Activated CD4-positive, alpha-beta memory T cell treated with anti-CD3 and anti-CD28 coated beads, Interleukin-2, amount 10 ng/mL, durations not matched to agents 7 days and 5 days (primary cell): ENCODE data around the gene PGAM2. TPM values are rescaled to one million over a fixed set of nuclear protein-coding genes. Genes with fewer than 3 reads are reported as not detected.

Experiments
- CTCF ChIA-PET: fragments of 350-600 bp; sonication (Branson Sonifier 250); formaldehyde crosslinking; loops from one replicate; lab custom pipeline; 2021; ENCODE audit warnings: antibody characterized with exemption, inconsistent platforms; lab: Charles Lee
- POLR2A ChIA-PET: fragments of 350-600 bp; sonication (Branson Sonifier 250); formaldehyde crosslinking; loops from one replicate; lab custom pipeline; 2021; ENCODE audit warnings: antibody characterized with exemption; lab: Charles Lee
- DNase-seq: peaks from one replicate; pipeline ENCODE4 v3.0.0-alpha.2; 2020
- H3K27ac Mint-ChIP-seq: one replicate; pipeline ENCODE4 v1.8.0; 2021; ENCODE audit warnings: mild to moderate bottlenecking, mixed read lengths
- H3K27me3 Mint-ChIP-seq: one replicate; pipeline ENCODE4 v1.8.0; 2021; ENCODE audit warnings: mixed read lengths
- H3K36me3 Mint-ChIP-seq: one replicate; pipeline ENCODE4 v1.8.0; 2021; ENCODE audit warnings: low read depth, mixed read lengths
- H3K4me1 Mint-ChIP-seq: one replicate; pipeline ENCODE4 v1.8.0; 2021; ENCODE audit warnings: mixed read lengths
- H3K4me3 Mint-ChIP-seq: one replicate; pipeline ENCODE4 v1.8.0; 2021; ENCODE audit warnings: mild to moderate bottlenecking, mixed read lengths
- H3K9me3 Mint-ChIP-seq: one replicate; pipeline ENCODE4 v1.8.0; 2021; ENCODE audit warnings: mixed read lengths
- total RNA-seq, 2 experiments: library from RNA; stranded (reverse); gene quantifications; one replicate each; pipeline ENCODE4 v1.2.3, GENCODE V29; 2021

PGAM2 gene
- total RNA-seq, 2 experiments from 2014 or later: 0.43 TPM; not detected in 1

DNA sequence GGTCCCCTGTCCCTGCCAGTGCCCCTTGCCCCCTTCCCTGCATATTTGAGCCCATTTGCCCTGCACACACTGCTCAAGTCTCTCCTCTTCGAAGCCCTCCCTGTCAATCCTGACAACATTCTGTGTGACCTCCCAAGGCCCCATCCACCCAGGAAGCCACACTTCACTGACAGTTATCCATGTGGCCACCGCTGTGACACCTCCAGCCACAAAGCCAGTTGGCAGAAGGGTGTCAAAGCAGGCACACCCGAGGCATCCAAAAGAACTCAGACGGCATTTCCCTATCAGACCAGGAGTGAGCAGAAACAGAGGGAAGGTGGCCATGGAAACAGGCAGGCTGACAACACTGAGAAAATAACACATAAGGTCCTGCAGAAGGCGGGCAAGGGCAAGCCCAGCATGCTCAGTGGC lies 12.3 kb upstream of the PGAM2 start:
- ChIA-PET CTCF (interaction anchor here (0.9 kb wide), 1 partner anchor 45 kb away, joined by 3 read pairs; the partner anchor contains the start of gene POLD2), POLR2A (interaction anchor here (2.8 to 4.6 kb wide), 2 partner anchors 10 to 11 kb away, joined by 23 to 42 read pairs; partner anchors contain the start of gene PGAM2)
- peaks cover 54% of the 10 kb centered on the region for H3K36me3 Mint-ChIP-seq
- H3K9me3 Mint-ChIP-seq: no peaks in the 10 kb centered on the region
- H3K4me1 Mint-ChIP-seq: peaks cover 34% of the 10 kb centered on the region
- no peak overlapping the region for H3K4me3 Mint-ChIP-seq
- H3K27ac Mint-ChIP-seq: no peak overlapping the region
- no peak for DNase-seq
- H3K27me3 Mint-ChIP-seq: no peaks in the 10 kb centered on the region

DNA sequence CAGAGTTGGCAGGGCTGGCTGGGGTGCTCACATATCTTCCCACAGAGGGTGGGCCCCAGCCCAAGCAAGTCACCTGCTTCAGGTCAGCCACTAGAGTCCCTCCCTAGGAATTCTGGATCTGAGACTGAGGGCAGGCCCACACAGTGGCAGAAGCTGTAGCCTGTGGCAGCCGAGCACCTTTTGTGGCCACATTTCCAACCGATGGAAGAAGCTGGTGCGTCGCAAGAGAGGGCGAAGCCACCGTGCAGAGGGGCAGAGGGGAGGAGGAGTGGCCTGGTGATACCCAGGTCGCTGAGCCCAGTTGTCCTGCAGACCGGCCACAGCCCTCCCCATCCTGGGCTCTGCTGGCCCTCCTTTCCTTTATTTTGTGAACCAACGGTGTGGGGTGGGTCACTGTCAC lies 11.7 kb upstream of the PGAM2 start:
- ChIA-PET POLR2A (interaction anchor here (2.8 kb wide), 1 partner anchor 11 kb away, joined by 23 read pairs; the partner anchor contains the start of gene PGAM2), CTCF (no interaction called here)
- H3K4me1 Mint-ChIP-seq: peaks cover 37% of the 10 kb centered on the region
- H3K36me3 Mint-ChIP-seq: peaks cover 60% of the 10 kb centered on the region
- DNase-seq: no peak
- H3K27me3 Mint-ChIP-seq: no peaks in the 10 kb centered on the region
- H3K4me3 Mint-ChIP-seq: no peak overlapping the region
- no peak overlapping the region for H3K27ac Mint-ChIP-seq
- H3K9me3 Mint-ChIP-seq: no peaks in the 10 kb centered on the region

DNA sequence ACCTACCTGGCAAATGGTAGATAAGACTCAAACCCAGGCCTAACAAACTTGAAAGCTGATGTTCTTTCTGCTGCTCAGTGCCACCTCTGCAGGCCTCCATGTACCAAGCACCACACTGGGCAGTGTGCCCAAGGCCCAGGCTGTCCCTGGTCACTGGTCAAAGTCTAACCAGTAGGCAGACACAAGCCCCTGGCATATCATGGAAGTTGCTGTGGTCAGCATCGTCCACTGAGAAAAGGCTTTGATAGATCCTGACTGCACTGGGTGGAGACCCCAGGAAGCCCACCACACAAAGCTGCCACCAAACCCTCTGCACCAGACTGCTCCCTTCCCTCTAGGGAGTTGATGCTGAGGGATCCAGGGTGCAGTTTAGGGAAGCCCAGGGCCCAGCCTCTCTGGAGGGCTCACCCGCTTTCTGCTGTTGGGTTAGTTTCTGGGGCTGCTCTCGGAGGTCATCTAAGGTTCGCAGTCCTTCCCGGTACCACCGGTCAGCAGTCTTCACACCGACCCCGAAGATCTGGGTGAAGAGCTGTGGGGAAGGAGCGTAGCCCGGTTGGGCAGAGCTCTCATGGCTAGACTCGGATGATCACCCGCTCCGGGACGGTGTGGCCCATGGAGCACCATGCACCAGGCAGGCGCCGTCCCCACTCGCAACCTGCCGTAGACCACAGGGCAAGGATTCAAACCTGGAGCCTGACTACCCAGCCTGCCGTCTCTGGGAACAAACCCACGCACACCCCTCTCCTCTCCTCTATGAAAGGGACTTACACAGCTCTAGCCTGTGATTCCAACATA lies 10.9 kb upstream of the PGAM2 start:
- POLR2A ChIA-PET: interaction anchor here (2.8 kb wide), 1 partner anchor 10 kb away, joined by 23 read pairs; the partner anchor contains the start of gene PGAM2
- Mint-ChIP-seq H3K9me3 (no peaks in the 10 kb centered on the region), H3K27me3 (no peaks in the 10 kb centered on the region), H3K4me3 (no peak overlapping the region), H3K27ac (no peak overlapping the region), H3K36me3 (peaks cover 58% of the 10 kb centered on the region), H3K4me1 (peaks cover 36% of the 10 kb centered on the region)
- DNase-seq: no peak
- CTCF ChIA-PET: no interaction called here

DNA sequence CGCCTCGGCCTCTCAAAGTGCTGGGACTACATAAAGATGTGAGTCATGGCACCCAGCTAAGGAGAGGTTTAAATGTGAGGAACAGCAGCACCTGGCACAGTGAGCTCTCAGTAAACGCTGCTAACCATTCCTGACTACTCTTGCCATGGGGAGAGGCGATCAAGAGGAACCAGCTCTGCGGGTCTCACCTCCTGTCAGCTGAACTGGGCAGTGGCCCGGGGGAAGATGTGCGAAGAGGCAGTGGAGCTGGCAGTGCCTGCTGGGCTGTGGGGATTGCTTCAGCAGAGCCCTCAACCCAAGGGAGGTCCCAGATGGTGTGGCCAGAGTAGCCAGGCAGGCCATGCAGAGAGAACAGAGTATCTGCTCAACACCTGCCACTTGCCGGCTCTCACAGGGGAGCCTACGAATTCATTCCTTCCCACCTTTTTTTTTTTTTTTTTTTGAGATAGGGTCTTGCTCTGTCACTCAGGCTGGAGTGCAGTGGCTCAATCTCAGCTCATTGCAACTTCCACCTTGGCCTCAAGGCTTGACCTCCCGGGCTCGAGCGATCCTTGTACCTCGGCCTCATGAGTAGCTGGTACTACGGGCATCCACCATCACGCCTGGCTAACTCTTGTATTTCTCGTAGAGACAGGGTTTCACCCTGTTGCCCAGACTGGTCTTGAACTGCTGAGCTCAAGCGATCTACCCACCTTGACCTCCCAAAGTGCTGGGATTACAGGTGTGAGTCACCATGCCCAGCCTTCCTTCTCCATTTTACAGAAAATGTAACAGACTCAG lies 10.1 kb upstream of the PGAM2 start:
- POLR2A ChIA-PET: interaction anchor here (2.8 kb wide), 1 partner anchor 9 kb away, joined by 23 read pairs; the partner anchor contains the start of gene PGAM2
- H3K9me3 Mint-ChIP-seq: no peaks in the 10 kb centered on the region
- no peak overlapping the region for H3K4me3 Mint-ChIP-seq
- H3K36me3 Mint-ChIP-seq: peaks cover 52% of the 10 kb centered on the region
- DNase-seq: no peak
- H3K27ac Mint-ChIP-seq: no peak overlapping the region
- peaks cover 28% of the 10 kb centered on the region for H3K4me1 Mint-ChIP-seq
- no peaks in the 10 kb centered on the region for H3K27me3 Mint-ChIP-seq
- CTCF ChIA-PET: interaction anchor here (0.9 kb wide), 1 partner anchor 166 kb away, joined by 3 read pairs; no protein-coding TSS in a partner anchor

DNA sequence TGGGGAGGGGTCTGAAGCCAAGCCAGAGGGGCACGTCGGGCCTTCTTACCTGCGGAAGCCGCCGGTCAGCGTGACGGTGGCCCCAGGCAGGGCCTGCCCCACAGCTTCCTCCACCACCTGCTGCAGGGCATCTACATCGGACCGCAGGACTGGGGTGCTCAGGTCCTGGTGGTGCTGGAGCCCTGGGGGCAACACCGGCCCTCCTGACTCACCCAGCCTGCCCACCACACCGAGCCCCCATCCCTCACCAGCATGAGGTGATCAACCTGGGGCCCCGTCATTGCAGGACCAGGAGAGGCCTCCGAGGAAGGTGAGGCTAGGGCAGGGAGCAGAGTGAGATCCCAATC lies 9.0 kb upstream of the PGAM2 start:
- no peak overlapping the region for H3K4me3 Mint-ChIP-seq
- ChIA-PET POLR2A (no interaction called here), CTCF (no interaction called here)
- DNase-seq: no peak
- H3K36me3 Mint-ChIP-seq: peaks cover 52% of the 10 kb centered on the region
- no peaks in the 10 kb centered on the region for H3K9me3 Mint-ChIP-seq
- no peaks in the 10 kb centered on the region for H3K27me3 Mint-ChIP-seq
- peaks cover 21% of the 10 kb centered on the region for H3K4me1 Mint-ChIP-seq
- H3K27ac Mint-ChIP-seq: no peak overlapping the region

DNA sequence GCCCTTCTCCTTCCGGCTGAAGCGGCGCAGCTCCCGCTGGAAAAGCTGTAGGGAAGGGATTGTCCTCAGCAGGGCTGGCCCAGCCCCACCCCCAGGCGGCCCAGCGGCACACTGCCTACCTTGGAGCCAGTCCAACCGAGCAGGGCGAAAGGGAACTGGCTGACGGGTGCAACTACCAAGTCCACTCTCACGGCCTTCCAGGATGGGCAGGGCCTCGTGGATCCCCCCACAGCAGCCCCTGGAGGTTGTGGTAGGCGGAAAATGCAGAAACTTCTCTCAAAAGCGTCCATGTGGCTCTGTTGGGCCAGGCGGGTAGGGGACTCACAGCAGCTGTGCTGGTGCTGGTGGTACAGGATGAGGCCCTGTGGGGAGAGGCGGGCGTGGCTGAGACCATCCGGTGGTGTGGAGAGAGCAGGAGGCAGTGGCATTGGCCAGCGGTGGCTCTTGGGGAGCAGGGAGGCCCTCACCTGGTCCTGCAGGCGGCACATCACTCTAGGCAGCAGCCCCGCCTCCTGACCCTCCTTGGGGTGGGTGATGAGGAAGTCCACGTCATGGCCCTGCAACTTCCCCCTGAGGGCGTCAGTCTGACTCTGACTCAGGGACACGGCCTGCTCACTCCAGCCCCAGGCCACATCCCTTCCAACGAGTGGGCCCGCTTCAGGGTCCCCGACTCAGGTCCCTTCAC lies 8.4 kb upstream of the PGAM2 start:
- no peak overlapping the region for H3K4me3 Mint-ChIP-seq
- peaks cover 48% of the 10 kb centered on the region for H3K36me3 Mint-ChIP-seq
- H3K27ac Mint-ChIP-seq: peak overlapping the region; percentile 31
- peak; percentile 41 for DNase-seq
- H3K27me3 Mint-ChIP-seq: no peaks in the 10 kb centered on the region
- H3K9me3 Mint-ChIP-seq: no peaks in the 10 kb centered on the region
- POLR2A ChIA-PET: interaction anchor here (0.6 to 1.7 kb wide), 2 partner anchors 7 to 142 kb away, joined by 3 to 12 read pairs; no protein-coding TSS in a partner anchor
- H3K4me1 Mint-ChIP-seq: peaks cover 18% of the 10 kb centered on the region
- CTCF ChIA-PET: no interaction called here

DNA sequence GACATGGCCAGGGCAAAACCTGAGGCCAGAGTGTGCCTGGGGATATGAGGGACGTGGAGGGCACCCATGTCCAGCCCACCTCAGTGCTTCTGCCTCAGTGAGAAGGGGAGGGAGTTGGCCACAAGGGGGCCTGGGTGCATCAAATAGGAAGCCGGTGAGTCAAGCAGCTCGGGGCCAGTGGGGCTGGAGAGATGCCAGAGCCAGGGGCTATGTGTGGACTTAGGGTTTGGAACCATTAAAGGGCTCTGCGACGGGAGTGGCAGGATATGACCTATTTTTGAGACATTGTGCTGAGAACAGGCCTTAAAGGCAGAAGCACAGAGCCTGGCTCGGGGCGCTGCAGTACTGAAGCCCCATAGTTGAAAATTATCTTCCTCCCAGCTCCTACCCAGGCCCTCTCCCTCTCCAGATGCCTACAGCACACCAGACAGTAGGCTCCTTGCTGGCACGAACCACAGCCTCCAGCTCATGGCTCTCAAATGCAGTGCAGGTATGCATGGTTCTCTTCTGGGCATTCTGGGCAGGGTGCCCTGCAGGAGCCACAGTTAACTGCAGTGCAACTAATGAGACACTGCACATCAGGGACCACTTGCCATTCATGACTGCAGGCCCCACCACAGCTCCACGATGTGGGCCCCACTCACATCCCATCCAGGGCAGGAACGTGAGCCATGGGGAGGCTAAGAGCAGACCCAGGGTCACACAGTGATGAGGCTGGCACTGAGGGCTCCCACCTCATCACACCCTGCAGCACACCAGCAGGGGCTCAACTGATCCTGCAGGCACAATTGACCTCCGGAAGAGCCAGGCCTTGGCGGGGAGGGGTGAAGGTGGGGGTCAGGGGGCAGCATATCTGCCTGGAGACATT lies 7.2 kb upstream of the PGAM2 start:
- H3K4me3 Mint-ChIP-seq: no peak overlapping the region
- no peak overlapping the region for H3K27ac Mint-ChIP-seq
- H3K27me3 Mint-ChIP-seq: no peaks in the 10 kb centered on the region
- ChIA-PET POLR2A (interaction anchor here (0.8 to 1.7 kb wide), 3 partner anchors 9 to 250 kb away, joined by 3 to 12 read pairs (median 5); partner anchors contain the start of gene DBNL), CTCF (no interaction called here)
- H3K9me3 Mint-ChIP-seq: no peaks in the 10 kb centered on the region
- peaks cover 37% of the 10 kb centered on the region for H3K36me3 Mint-ChIP-seq
- peaks cover 9% of the 10 kb centered on the region for H3K4me1 Mint-ChIP-seq
- peak; percentile 41 for DNase-seq

DNA sequence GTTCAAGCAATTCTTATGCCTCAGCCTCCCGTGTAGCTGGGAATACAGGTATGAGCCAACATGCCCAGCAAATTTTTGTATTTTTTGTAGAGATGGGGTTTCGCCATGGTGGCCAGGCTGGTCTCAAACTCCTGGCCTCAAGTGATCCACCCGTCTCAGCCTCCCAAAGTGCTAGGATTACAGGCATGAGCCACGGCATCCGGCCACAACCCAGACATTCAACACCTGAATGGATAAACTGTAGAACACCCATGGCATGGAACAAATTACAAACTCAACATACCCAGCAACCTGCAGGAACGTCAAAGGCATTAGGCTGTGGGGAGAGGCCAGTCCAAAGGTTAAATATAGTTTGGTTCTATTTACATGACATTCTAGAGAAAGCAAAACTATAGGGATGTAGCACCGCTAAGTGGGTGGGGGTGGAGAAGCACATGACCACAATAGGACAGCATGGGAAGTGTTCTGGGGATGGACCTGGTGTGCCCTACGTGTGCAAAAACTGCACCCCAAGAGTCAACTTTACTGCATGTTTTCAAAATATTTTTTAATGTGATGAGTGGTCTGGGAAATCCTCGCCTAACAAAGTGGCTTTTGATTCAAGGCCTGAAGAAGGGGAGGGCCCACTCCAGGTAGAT lies 6.5 kb upstream of the PGAM2 start:
- H3K4me3 Mint-ChIP-seq: no peak overlapping the region
- peaks cover 8% of the 10 kb centered on the region for H3K4me1 Mint-ChIP-seq
- peaks cover 30% of the 10 kb centered on the region for H3K36me3 Mint-ChIP-seq
- no peaks in the 10 kb centered on the region for H3K27me3 Mint-ChIP-seq
- no peaks in the 10 kb centered on the region for H3K9me3 Mint-ChIP-seq
- no peak for DNase-seq
- ChIA-PET CTCF (no interaction called here), POLR2A (interaction anchor here (0.8 to 1.7 kb wide), 4 partner anchors 9 to 251 kb away, joined by 3 to 12 read pairs (median 4); partner anchors contain the start of gene DBNL)
- H3K27ac Mint-ChIP-seq: no peak overlapping the region

DNA sequence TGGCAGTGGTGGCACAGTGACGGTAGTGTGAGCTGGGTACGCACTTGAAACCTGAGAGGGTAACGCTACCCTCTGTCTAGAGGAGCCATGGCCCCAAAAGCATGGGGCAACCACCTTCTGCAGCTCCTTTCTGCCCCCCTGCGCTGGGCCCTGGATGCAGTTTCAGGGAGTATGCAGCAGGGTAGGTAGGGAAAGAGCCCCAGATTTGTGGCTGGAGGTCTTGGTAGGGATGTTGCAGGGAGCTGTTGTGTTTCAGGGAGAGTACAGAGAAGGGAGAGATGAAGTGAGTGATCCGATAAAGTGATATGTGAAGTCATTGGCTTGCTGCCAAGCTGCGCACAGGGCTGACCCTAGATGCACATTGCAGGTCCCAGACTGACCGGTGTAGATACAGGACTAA lies 2.7 kb upstream of the PGAM2 start:
- no peak overlapping the region for H3K4me3 Mint-ChIP-seq
- H3K36me3 Mint-ChIP-seq: peaks cover 10% of the 10 kb centered on the region
- CTCF ChIA-PET: no interaction called here
- no peak overlapping the region for H3K27ac Mint-ChIP-seq
- DNase-seq: no peak
- H3K27me3 Mint-ChIP-seq: no peaks in the 10 kb centered on the region
- H3K4me1 Mint-ChIP-seq: peaks cover 12% of the 10 kb centered on the region
- no peaks in the 10 kb centered on the region for H3K9me3 Mint-ChIP-seq
- POLR2A ChIA-PET: interaction anchor here (1.2 to 6.6 kb wide), 9 partner anchors 8 to 387 kb away, joined by 3 to 73 read pairs (median 4); partner anchors contain the start of gene DBNL

DNA sequence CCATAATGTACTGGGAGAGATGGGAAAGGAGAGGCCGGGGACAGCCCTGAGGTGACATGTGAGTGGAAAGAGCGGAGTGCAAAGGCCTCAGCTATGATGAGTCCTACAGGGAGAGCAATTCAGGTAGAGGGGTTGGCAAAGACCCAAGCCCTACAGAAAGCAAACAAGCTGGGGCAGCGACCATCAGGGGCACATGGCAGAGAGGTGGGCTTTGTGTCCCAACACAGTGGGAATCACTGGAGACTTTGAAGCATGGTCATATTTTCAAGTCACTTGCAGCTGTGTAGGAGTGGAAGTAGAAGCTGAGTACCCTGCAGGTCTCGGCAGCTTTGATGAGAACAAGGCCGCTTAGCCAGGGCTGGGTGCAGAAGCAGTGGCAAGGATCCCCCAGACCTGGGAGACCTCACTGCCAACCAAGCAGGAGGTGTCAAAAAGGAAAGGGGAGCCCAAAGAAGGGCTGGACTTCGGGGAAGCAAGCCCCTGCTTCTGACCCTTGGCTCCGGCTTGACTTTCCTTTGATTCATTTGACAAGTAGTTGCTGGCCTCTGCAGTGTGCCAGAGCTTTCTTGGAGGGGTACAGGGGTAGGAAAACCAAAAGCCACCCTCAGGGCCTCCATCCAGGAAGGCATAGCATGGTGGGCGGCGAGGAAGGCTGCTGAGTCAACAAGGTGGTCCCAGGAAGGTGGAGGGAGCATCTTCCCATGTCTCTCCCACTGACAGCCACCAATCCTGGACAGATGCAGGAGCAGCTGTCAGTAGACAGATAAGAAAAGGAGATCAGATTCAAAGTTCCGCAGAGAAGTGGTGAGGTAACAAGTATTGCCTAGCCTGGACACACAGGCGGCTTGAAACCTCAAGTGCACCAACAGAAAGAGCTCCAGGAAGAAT lies 1.9 kb upstream of the PGAM2 start:
- POLR2A ChIA-PET: interaction anchor here (1.2 to 6.6 kb wide), 10 partner anchors 9 to 388 kb away, joined by 3 to 73 read pairs (median 4); partner anchors contain the start of gene DBNL
- H3K27ac Mint-ChIP-seq: no peak overlapping the region
- peaks cover 6% of the 10 kb centered on the region for H3K36me3 Mint-ChIP-seq
- no peak overlapping the region for H3K4me3 Mint-ChIP-seq
- no peaks in the 10 kb centered on the region for H3K27me3 Mint-ChIP-seq
- CTCF ChIA-PET: no interaction called here
- DNase-seq: no peak
- no peaks in the 10 kb centered on the region for H3K9me3 Mint-ChIP-seq
- H3K4me1 Mint-ChIP-seq: peaks cover 11% of the 10 kb centered on the region
